CD14-positive monocyte (primary cell): ENCODE results near the gene TCF4. TPM values are rescaled to one million over a fixed set of nuclear protein-coding genes. Genes with fewer than 3 reads are reported as not detected.

ENCODE experiments used
- DNase-seq, 3 donors: peaks; one replicate each; pipeline ENCODE4 v3.0.0-alpha.2; 2011 to 2022
- H2AFZ ChIP-seq: 2 replicates; pipeline ENCODE4 v1.6.0; 2012; ENCODE audit warnings: mild to moderate bottlenecking, low read depth, low read length, inconsistent platforms; ENCODE audit not compliant: insufficient read depth, poor library complexity, severe bottlenecking
- H3K27ac ChIP-seq, 2 donors: 1 replicate in 1 of 2; 2 replicates in 1 of 2; pipeline ENCODE4 v1.5.1; 2012 to 2013; ENCODE audit warnings: low read length in 2 of 2, control low read depth in 1 of 2, inconsistent platforms in 1 of 2, low read depth in 1 of 2, mild to moderate bottlenecking in 1 of 2
- H3K27me3 ChIP-seq, 2 donors: one replicate each; pipeline versions ENCODE4 v1.6.0 to v1.6.1; 2011 to 2013; ENCODE audit warnings: low read length in 2 of 2; ENCODE audit not compliant: control insufficient read depth in 2 of 2, insufficient read depth in 2 of 2
- H3K36me3 ChIP-seq, 2 donors: replicated peaks in 1 of 2; 1 replicate in 1 of 2; 2 replicates in 1 of 2; pipeline versions ENCODE4 v1.5.1 to v1.6.1; 2012 to 2013; ENCODE audit warnings: low read length in 2 of 2, control low read depth in 1 of 2, inconsistent platforms in 1 of 2, mild to moderate bottlenecking in 1 of 2; ENCODE audit not compliant: insufficient read depth in 2 of 2, control insufficient read depth in 1 of 2
- H3K4me1 ChIP-seq, 2 donors: 1 replicate in 1 of 2; 2 replicates in 1 of 2; pipeline versions ENCODE4 v1.5.1 to v1.6.1; 2012 to 2013; ENCODE audit warnings: low read length in 2 of 2, control low read depth in 1 of 2, inconsistent platforms in 1 of 2, mild to moderate bottlenecking in 1 of 2, moderate library complexity in 1 of 2; ENCODE audit not compliant: insufficient read depth in 2 of 2, control insufficient read depth in 1 of 2
- H3K4me2 ChIP-seq: replicated peaks from 2 replicates; pipeline ENCODE3; 2012; ENCODE audit warnings: low read length, moderate library complexity, mild to moderate bottlenecking; ENCODE audit not compliant: poor library complexity, severe bottlenecking; ENCODE audit errors: extremely low read depth
- H3K4me3 ChIP-seq, 3 experiments: fragments of 200-600 bp in 1 of 3; sonication (generic) in 1 of 3; replicated peaks in 1 of 3; 1 replicate in 2 of 3; 2 replicates in 1 of 3; pipeline ENCODE4 v1.5.1; 2011 to 2013; ENCODE audit warnings: low read length in 3 of 3, mild to moderate bottlenecking in 3 of 3, control low read depth in 2 of 3, low read depth in 2 of 3, inconsistent platforms in 1 of 3, moderate library complexity in 1 of 3
- H3K79me2 ChIP-seq: 2 replicates; pipeline ENCODE4 v1.6.0; 2012; ENCODE audit warnings: mild to moderate bottlenecking, control low read depth, inconsistent platforms, low read length, moderate library complexity; ENCODE audit not compliant: insufficient read depth
- H3K9ac ChIP-seq: 2 replicates; pipeline ENCODE4 v1.6.0; 2017; ENCODE audit warnings: low read length, mild to moderate bottlenecking; ENCODE audit not compliant: insufficient read depth, poor library complexity, severe bottlenecking
- H3K9me3 ChIP-seq, 2 donors: replicated peaks in 1 of 2; 1 replicate in 1 of 2; 2 replicates in 1 of 2; pipeline versions ENCODE4 v1.5.1 to v1.6.1; 2012 to 2013; ENCODE audit warnings: low read length in 2 of 2, control low read depth in 1 of 2; ENCODE audit not compliant: control insufficient read depth in 1 of 2, insufficient read depth in 1 of 2
- H4K20me1 ChIP-seq: 2 replicates; pipeline ENCODE4 v1.6.0; 2012; ENCODE audit warnings: mild to moderate bottlenecking, low read length, control low read depth, moderate library complexity; ENCODE audit not compliant: insufficient read depth
- H3K27ac Mint-ChIP-seq, 7 donors: one replicate each; pipeline ENCODE4 v1.8.0; 2020; ENCODE audit warnings: mild to moderate bottlenecking in 7 of 7, mixed read lengths in 7 of 7, moderate library complexity in 6 of 7, inconsistent platforms in 2 of 7
- H3K27me3 Mint-ChIP-seq, 3 donors: one replicate each; pipeline ENCODE4 v1.8.0; 2021 to 2022; ENCODE audit warnings: low read depth in 3 of 3, mild to moderate bottlenecking in 3 of 3, mixed read lengths in 3 of 3, moderate library complexity in 3 of 3, inconsistent platforms in 1 of 3
- H3K36me3 Mint-ChIP-seq, 2 donors: one replicate each; pipeline ENCODE4 v1.8.0; 2020; ENCODE audit warnings: mixed read lengths in 2 of 2, inconsistent platforms in 1 of 2, mild to moderate bottlenecking in 1 of 2
- H3K4me1 Mint-ChIP-seq: one replicate; pipeline ENCODE4 v1.8.0; 2020; ENCODE audit warnings: mild to moderate bottlenecking, mixed read lengths
- H3K4me3 Mint-ChIP-seq, 2 donors: one replicate each; pipeline ENCODE4 v1.8.0; 2020; ENCODE audit warnings: mild to moderate bottlenecking in 2 of 2, mixed read lengths in 2 of 2, moderate library complexity in 1 of 2
- H3K9me3 Mint-ChIP-seq, 7 donors: one replicate each; pipeline ENCODE4 v1.8.0; 2020 to 2022; ENCODE audit warnings: mixed read lengths in 7 of 7, mild to moderate bottlenecking in 6 of 7, moderate library complexity in 6 of 7, inconsistent platforms in 2 of 7
- WGBS: methylation state at CpG from one replicate; pipeline ENCODE4 v1.1.5; 2013; ENCODE audit warnings: missing lambda C conversion rate; ENCODE audit not compliant: insufficient coverage; 5-methylcytosine and 5-hydroxymethylcytosine counted together
- intact Hi-C, 2 donors: fragments of 100-400 bp; cut with micrococcal nuclease; formaldehyde crosslinking; loops; one replicate each; pipeline versions ENCODE4 v1.15.0 to v1.15.1; 2023
- polyA plus RNA-seq, 3 donors: library from polyadenylated mRNA; depleted of rRNA in 1 of 3; unstranded in 2 of 3; stranded (reverse) in 1 of 3; fragments of 300-500 nt in 2 of 3; fragments of >200 nt in 1 of 3; fragmentation: Illumina TruSeq in 2 of 3; gene quantifications; 1 replicate in 2 of 3; 2 replicates in 1 of 3; pipeline ENCODE4 v1.2.3, GENCODE V29; 2012 to 2021
- TF ChIP-seq, protein P1 (sequence below): fragments of 200-600 bp; IDR thresholded peaks from one replicate; pipeline ENCODE4 v1.8.0; 2022; ENCODE audit warnings: antibody characterized with exemption, mild to moderate bottlenecking

Gene TCF4
- polyA plus RNA-seq, 3 donors = 5.9 to 12.9 (median 10.7) TPM

DNA sequence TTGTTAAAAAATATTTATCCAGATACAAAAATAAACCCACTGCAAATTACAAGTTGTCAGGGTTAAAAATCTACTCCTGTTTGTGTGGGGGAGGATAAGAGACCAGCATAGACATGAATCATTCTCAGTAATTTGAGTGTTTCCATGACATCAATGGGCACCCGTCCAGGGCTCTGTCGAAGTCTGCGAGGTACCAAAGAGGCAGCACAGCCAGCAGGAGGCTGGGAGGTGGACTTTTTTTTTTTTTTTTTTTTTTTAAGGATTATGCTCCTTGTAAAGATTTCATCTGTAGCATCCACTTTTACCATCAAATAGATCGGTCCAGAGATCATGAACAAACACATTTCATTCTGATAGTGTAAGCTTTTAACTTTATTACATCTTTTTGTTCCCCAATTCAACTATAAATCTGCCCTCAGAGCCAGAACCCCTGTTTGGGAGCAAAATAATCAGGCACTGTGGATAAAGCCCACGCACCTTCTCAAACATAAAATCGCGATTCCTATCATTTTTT, 182.0 kb downstream of the TCF4 start:
- H3K27ac Mint-ChIP-seq = peak overlapping the region in 1 of 7 donors; percentile 50
- Histone ChIP-seq H3K4me3 (no peak overlapping the region), H3K79me2 (no peaks in the 10 kb centered on the region), H3K27ac (no peak overlapping the region), H3K9ac (no peak overlapping the region), H3K27me3 (no peaks in the 10 kb centered on the region), H4K20me1 (no peaks in the 10 kb centered on the region), H3K4me2 (no peak overlapping the region), H2AFZ (no peak overlapping the region), H3K9me3 (no peaks in the 10 kb centered on the region), H3K4me1 (no peaks in the 10 kb centered on the region), H3K36me3 (no peaks in the 10 kb centered on the region)
- TF ChIP-seq, protein P1, sequence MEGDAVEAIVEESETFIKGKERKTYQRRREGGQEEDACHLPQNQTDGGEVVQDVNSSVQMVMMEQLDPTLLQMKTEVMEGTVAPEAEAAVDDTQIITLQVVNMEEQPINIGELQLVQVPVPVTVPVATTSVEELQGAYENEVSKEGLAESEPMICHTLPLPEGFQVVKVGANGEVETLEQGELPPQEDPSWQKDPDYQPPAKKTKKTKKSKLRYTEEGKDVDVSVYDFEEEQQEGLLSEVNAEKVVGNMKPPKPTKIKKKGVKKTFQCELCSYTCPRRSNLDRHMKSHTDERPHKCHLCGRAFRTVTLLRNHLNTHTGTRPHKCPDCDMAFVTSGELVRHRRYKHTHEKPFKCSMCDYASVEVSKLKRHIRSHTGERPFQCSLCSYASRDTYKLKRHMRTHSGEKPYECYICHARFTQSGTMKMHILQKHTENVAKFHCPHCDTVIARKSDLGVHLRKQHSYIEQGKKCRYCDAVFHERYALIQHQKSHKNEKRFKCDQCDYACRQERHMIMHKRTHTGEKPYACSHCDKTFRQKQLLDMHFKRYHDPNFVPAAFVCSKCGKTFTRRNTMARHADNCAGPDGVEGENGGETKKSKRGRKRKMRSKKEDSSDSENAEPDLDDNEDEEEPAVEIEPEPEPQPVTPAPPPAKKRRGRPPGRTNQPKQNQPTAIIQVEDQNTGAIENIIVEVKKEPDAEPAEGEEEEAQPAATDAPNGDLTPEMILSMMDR = no peak
- peaks cover 0 to 2% (median 0%) of the 10 kb centered on the region in 7 donors for H3K9me3 Mint-ChIP-seq
- no peak overlapping the region for H3K4me3 Mint-ChIP-seq
- peaks cover 4% of the 10 kb centered on the region for H3K4me1 Mint-ChIP-seq
- intact Hi-C loops = no loop called here
- peaks cover 0 to 3% of the 10 kb centered on the region in 2 donors for H3K36me3 Mint-ChIP-seq
- H3K27me3 Mint-ChIP-seq = peaks cover 0 to 2% (median 0%) of the 10 kb centered on the region in 3 donors
- no peak for DNase-seq
- no CpG with 5 or more reads among the region's 7 CpGs for WGBS

DNA sequence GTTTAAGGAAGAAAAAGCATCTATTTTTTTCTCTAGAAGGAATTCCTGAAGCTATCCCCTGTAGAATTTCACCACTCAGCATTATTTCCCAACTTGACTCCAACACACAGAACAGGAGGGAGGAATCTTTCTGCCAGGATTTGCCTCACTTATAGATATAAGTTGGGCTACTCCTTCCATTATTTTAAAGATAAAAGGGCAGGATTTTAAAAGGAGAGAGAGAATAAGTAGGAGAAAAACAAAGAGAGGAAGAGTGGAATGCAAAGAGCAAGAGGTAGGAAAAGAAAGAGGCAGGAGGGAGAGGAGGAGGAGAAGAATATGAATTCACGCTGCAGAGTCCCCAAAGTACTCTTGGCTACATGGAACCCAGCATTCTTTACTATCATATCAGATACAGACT, 182.5 kb downstream of the TCF4 start:
- no CpG with 5 or more reads among the region's 1 CpG for WGBS
- H4K20me1 ChIP-seq = no peaks in the 10 kb centered on the region
- H3K79me2 ChIP-seq = no peaks in the 10 kb centered on the region

More for the DNA sequence above, 182.5 kb downstream of the TCF4 start:
- Histone ChIP-seq H2AFZ (no peak overlapping the region), H3K9ac (no peak overlapping the region), H3K4me3 (no peak overlapping the region), H3K27ac (no peak overlapping the region), H3K9me3 (no peaks in the 10 kb centered on the region), H3K4me2 (no peak overlapping the region), H3K27me3 (no peaks in the 10 kb centered on the region), H3K36me3 (no peaks in the 10 kb centered on the region), H3K4me1 (no peaks in the 10 kb centered on the region)
- H3K9me3 Mint-ChIP-seq = peaks cover 0 to 2% (median 0%) of the 10 kb centered on the region in 7 donors
- no peak for DNase-seq
- H3K27me3 Mint-ChIP-seq = peaks cover 0 to 2% (median 0%) of the 10 kb centered on the region in 3 donors
- no peak overlapping the region for H3K4me3 Mint-ChIP-seq
- peaks cover 0 to 3% of the 10 kb centered on the region in 2 donors for H3K36me3 Mint-ChIP-seq
- intact Hi-C loops = no loop called here
- H3K27ac Mint-ChIP-seq = no peak overlapping the region
- peaks cover 4% of the 10 kb centered on the region for H3K4me1 Mint-ChIP-seq
- TF ChIP-seq, protein P1 = no peak
